Inferior parietal cortex (tissue), 1 donor: ENCODE data around the gene ARMC8.

Experiments
- DNase-seq: peaks from one replicate; pipeline ENCODE4 v3.0.0-alpha.2; 2016; ENCODE audit errors: extremely low spot score

Gene ARMC8

GRCh38 chr3:138197524-138197923 lies 10.4 kb downstream of the ARMC8 start:
- DNase-seq = no peak

- DNase-seq = no peak
These were observed 12.8 kb downstream of the ARMC8 start for GRCh38 chr3:138199851-138200250.

- DNase-seq = no peak
These were observed 13.3 kb downstream of the ARMC8 start for GRCh38 chr3:138200424-138200823.

- DNase-seq = no peak
These were observed 16.0 kb downstream of the ARMC8 start for GRCh38 chr3:138202945-138203701.

- no peak for DNase-seq
These were observed 16.8 kb downstream of the ARMC8 start for GRCh38 chr3:138203938-138204337.

GRCh38 chr3:138205527-138205926 lies 18.4 kb downstream of the ARMC8 start:
- DNase-seq = no peak

- no peak for DNase-seq
These were observed 19.1 kb downstream of the ARMC8 start for GRCh38 chr3:138206196-138206595.

- no peak for DNase-seq
These were observed 23.4 kb downstream of the ARMC8 start for GRCh38 chr3:138210528-138210927.

GRCh38 chr3:138213398-138214085 lies 26.4 kb downstream of the ARMC8 start:
- DNase-seq = no peak

- DNase-seq = no peak
These were observed 32.2 kb downstream of the ARMC8 start for GRCh38 chr3:138219255-138219654.

GRCh38 chr3:138220242-138220641 lies 33.1 kb downstream of the ARMC8 start:
- DNase-seq = no peak

GRCh38 chr3:138220788-138221187 lies 33.7 kb downstream of the ARMC8 start:
- DNase-seq = no peak

GRCh38 chr3:138222131-138222941 lies 35.2 kb downstream of the ARMC8 start:
- no peak for DNase-seq

GRCh38 chr3:138222942-138223287 lies 35.8 kb downstream of the ARMC8 start:
- no peak for DNase-seq

- DNase-seq = no peak
These were observed 40.5 kb downstream of the ARMC8 start for GRCh38 chr3:138227650-138228049.

GRCh38 chr3:138230525-138230924 lies 43.4 kb downstream of the ARMC8 start:
- no peak for DNase-seq

GRCh38 chr3:138232705-138233364 lies 45.7 kb downstream of the ARMC8 start:
- DNase-seq = no peak

GRCh38 chr3:138234401-138235179 lies 47.5 kb downstream of the ARMC8 start:
- no peak for DNase-seq

GRCh38 chr3:138238711-138239110 lies 51.6 kb downstream of the ARMC8 start:
- DNase-seq = no peak

- DNase-seq = no peak
These were observed 54.0 kb downstream of the ARMC8 start for GRCh38 chr3:138241061-138241460.

- DNase-seq = no peak
These were observed 54.6 kb downstream of the ARMC8 start for GRCh38 chr3:138241676-138242075.
